ENCODE measurements around the gene HIPK2.

The HIPK2 gene

GRCh38 chr7:139591550-139592195 is 186.1 kb downstream of the HIPK2 start:
- no peak for DNase-seq (ENCODE audit: low read depth, low spot score)

- no peak for DNase-seq (ENCODE audit: low read depth, low spot score)
Observed at GRCh38 chr7:139589474-139589873, 188.3 kb downstream of the HIPK2 start.

- DNase-seq (ENCODE audit: low read depth, low spot score): no peak
Observed at GRCh38 chr7:139588632-139589031, 189.2 kb downstream of the HIPK2 start.

DNA sequence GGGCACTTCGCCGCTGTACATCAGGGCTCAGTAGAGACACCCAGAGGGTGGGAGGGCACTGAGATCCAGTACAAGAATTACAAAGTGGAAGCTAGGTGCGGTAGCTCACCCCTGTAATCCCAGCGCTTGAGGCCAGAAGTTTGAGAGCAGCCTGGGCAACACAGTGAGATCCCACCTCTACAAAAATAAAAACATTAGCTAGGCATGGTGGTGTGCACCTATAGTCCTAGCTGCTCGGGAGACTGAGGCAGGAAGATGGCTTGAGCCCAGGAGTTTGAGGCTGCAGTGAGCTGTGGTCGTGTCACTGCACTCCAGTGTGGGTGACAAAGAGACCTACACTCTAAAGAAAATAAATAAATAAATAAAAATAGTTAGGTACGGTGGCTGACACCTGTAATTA is 190.3 kb downstream of the HIPK2 start:
- no peak for DNase-seq (ENCODE audit: low read depth, low spot score)

GRCh38 chr7:139586286-139586685 is 191.5 kb downstream of the HIPK2 start:
- no peak for DNase-seq (ENCODE audit: low read depth, low spot score)

- DNase-seq (ENCODE audit: low read depth, low spot score): no peak
Observed at GRCh38 chr7:139585042-139585441, 192.8 kb downstream of the HIPK2 start.

- DNase-seq (ENCODE audit: low read depth, low spot score): no peak
Observed at GRCh38 chr7:139583826-139584553, 193.8 kb downstream of the HIPK2 start.

GRCh38 chr7:139582671-139583155 is 195.1 kb downstream of the HIPK2 start:
- no peak for DNase-seq (ENCODE audit: low read depth, low spot score)

DNA sequence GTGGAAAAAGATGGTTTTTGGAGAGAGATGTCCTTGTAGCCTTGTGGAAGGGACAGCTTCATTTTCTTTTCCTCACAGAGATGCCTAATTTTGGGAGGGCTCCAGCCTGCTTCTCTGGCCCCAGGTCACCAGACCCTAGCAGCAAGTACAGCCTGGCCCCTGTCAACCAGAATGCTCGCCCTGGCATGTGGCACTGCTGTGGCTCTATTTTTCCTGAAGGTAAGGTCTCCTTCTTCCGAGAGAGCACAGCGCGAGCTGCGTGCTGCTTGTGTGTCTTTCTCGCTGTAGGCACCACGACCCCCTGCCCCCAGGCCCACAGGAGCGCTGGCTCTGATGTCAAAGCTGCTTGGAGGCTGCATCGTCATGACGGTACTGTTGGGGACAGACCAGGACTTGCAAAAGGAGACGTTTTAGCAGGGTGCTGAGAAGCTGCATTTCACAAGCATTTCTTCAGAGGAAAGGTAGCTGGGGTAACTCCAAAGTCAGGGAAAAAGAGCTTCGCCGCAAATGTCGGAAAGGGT is 195.6 kb downstream of the HIPK2 start:
- DNase-seq (ENCODE audit: low read depth, low spot score): no peak

DNA sequence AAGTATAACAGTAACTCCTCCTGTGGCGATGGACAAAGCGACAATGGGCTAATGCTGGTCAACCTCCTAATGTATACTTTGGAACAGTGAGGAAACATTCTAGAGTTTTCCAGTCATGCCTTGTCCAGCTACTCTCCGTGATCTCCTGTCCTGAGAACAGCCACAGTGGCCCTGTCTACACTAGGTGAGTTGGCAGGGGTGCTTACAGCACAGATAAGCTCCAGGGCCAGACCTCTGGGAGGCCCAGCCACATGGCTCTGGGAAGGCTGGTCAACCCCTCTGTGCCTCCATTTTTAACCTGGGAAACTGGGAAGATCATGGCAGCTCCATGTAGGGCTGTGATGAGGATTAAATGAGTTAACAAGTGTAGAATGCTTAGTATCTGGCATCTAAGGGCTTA is 197.4 kb downstream of the HIPK2 start:
- DNase-seq (ENCODE audit: low read depth, low spot score): no peak

DNA sequence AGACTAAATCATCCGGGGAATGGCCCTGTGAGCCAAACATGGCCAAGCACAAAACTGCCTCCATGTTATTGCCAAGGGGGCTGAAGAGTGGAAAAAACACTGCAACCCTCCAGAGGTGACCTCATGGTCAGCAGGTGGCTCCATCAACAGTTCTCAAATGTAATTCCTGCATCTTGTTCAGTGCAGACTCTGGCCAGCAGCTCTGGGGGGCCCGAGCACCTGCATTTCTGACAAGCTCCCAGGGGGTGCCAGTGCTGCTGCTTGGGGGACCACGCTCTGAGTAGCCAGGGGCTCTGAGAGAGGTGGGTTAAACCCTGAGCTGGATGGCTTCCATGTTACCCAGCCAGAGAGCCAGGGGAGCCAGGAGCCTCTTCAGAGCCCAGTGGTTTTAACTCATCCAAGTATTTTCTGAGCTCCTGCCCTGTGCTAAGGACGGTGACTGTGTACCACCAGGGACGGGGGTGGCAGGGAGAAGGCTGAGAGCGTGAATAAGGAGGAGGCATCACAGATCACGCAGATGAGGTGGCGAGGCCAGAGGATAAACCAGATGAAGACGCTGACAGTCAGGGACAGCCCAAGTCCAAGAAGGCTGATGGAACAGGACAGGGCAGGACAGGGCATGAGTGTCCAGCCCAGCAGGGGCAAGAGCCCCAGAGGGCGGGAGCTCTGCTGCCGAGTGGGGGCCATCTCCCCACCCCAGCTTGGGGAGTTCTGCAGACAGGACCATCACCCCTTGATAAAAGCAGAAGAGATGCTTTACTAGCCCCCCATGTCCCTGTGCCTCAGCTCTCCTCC is 201.4 kb downstream of the HIPK2 start:
- no peak for DNase-seq (ENCODE audit: low read depth, low spot score)

- no peak for DNase-seq (ENCODE audit: low read depth, low spot score)
Observed at GRCh38 chr7:139575338-139575680, 202.5 kb downstream of the HIPK2 start.

- no peak for DNase-seq (ENCODE audit: low read depth, low spot score)
Observed at GRCh38 chr7:139574618-139575337, 203.0 kb downstream of the HIPK2 start.

- no peak for DNase-seq (ENCODE audit: low read depth, low spot score)
Observed at GRCh38 chr7:139573871-139574270, 203.9 kb downstream of the HIPK2 start.

DNA sequence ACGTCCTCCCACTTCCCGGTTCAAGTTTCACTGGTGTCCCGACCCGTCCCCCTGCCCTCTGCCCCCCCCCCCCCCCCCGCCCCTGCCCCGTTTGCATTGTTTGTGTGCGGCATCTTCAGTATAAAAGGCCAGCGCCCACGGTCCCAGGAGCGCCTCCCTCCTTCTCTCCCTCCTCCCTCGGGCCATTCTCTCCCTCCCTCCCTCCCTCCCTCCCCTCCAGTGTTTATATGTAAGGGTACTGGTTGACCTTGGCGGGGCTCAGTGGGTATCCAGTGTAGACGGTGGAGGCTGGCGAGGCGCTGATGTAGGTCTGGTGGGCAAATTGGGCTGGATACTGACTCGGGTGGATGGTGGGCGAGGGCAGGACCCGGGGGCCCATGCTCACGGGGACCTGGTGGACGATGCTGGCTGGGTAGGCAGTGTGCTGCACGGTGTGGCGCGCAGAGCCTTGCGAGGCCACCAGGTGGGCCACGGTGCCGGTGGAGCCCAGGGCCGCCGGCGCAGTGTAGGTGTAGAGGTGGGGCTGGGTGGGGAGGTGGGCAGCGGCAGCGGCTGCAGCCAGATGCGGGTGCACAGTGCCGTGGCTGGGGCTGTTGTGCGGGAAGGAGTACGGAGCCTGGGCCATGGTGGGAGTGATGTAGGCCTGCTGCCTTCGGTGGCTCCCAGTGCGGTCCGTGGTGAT is 205.0 kb downstream of the HIPK2 start:
- DNase-seq (ENCODE audit: low read depth, low spot score): no peak

- no peak for DNase-seq (ENCODE audit: low read depth, low spot score)
Observed at GRCh38 chr7:139572071-139572470, 205.7 kb downstream of the HIPK2 start.

- DNase-seq (ENCODE audit: low read depth, low spot score): no peak
Observed at GRCh38 chr7:139571651-139572050, 206.1 kb downstream of the HIPK2 start.

- DNase-seq (ENCODE audit: low read depth, low spot score): no peak
Observed at GRCh38 chr7:139571190-139571589, 206.6 kb downstream of the HIPK2 start.

DNA sequence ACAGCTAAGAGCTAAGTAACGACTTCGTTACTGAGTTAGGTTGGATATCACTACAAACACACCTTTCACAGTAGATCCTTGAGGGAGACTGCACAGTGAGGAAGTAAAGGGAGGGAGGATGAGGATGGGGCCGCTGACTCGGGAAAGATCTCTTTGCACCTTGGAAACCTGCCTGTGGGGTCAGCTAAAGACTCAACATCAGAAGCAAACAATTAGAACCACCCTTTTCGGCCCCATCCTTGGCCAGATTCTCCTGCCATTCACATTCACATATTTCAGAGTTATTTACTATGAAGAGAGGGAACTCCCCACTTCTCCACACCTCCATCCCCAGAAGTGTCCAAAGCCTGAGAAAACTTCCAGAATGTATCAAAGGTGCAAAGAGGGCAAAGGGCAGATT is 207.2 kb downstream of the HIPK2 start:
- DNase-seq (ENCODE audit: low read depth, low spot score): no peak

DNA sequence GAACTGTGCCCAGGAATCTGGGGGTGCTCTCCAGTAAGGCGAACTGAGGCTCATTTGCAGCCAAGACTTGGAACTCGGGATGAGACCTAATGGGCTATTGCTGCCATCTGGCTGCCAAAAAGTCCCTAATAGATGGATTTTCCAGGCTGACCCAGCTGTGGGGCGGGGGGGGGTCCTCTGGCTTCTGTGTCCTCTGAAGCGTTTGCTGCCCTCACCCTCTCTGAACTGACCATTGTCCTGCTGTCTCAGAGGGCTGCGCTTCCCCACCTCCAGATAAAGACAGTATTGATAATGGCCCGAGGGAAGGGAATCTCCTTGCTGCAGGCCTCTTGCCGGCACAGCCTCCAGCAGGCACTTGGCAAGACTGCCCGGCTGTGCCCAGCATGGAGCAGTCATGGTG is 207.7 kb downstream of the HIPK2 start:
- DNase-seq (ENCODE audit: low read depth, low spot score): no peak
